ENCODE results near the gene ZCCHC14. TPM values are rescaled to one million over a fixed set of nuclear protein-coding genes. Genes with fewer than 3 reads are reported as not detected.

Gene ZCCHC14
- total and polyA plus RNA-seq, 10 of the 15 experiments (the other 5 are each of a cell fraction or from before 2014, with no cell fraction given): 0.02 to 0.26 (median 0.05) TPM; not detected in 3

DNA sequence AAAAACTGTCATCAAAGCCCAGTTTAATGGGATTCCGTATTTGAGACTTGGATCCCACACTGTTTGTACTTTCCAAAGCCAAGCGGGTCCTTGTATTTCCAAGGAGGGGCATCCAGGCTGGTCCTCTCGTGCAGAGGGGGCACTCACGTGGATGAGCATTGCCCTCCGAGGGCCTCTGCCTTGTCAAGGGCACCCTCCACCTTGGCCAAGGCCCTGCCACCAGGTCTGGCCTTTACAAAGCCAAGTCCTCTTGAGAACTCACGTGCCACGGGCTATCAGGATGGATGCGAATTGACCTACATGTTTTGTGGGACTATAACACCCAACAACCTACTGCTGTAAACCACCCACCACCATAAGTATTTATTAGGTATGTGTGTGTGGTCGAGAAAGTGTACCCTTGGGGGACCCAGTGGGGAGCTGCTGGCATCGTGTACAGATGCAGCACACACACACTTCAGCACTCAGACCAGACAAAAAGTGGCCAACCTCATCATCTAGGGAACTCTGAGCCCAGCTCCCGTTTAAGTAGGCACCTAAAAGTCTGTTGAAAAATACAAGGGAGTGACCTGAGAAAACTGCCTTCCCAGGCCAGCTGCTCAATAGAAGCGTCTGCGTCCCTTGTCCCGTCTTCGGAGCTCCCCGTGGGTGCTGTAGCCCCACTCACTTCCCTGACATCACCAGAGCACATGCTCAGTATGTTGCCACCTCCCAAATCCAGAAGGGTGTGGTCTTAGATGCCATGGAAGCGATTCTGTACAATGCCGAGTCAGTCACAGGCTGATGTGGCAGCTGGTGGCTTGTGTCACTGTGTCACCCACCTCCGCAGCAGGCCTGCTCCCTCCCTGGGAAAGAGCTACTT, 87.8 kb downstream of the ZCCHC14 start:
- no peak for DNase-seq (ENCODE audit: low read depth, low spot score)
- POLR2A ChIA-PET: no interaction called here
- TF ChIP-seq NRF1 (conservative IDR thresholded peaks at IDR 0.05; ENCODE audit: low read depth, low read length) (no peak), POLR2A (IDR thresholded peaks at IDR 0.05; ENCODE audit: low read depth, low read length) (peak; percentile 46; the same call in 1 of the 2 replicates), HDAC2 (IDR thresholded peaks at IDR 0.05) (no peak), ZBTB11 (CRISPR knock-in tag; IDR thresholded peaks at IDR 0.05) (no peak)

More for the DNA sequence above, 87.8 kb downstream of the ZCCHC14 start:
- CTCF ChIA-PET: interaction anchor here (1.1 kb wide), 1 partner anchor 11 kb away, joined by 5 read pairs; no protein-coding TSS in a partner anchor
- H3K4me3 ChIP-seq: no peak overlapping the region
- peaks cover 11% of the 10 kb centered on the region for H3K4me1 ChIP-seq (ENCODE audit: control insufficient read depth, insufficient read depth, low read length)
- ATAC-seq: no peak
- H3K27me3 ChIP-seq (replicated peaks in 1 of 2; ENCODE audit: control insufficient read depth in 2 of 2, insufficient read depth in 2 of 2, low read length in 1 of 2): peaks cover 0 to 3% of the 10 kb centered on the region in 2 experiments; a peak in 2 of 4 replicates
- FAIRE-seq: no peak
- H2AFZ ChIP-seq (ENCODE audit: control insufficient read depth, low read depth, low read length): no peak overlapping the region
- no peaks in the 10 kb centered on the region for H3K79me2 ChIP-seq (ENCODE audit: control insufficient read depth, insufficient read depth, low read length)
- no peak overlapping the region for H3K4me2 ChIP-seq (ENCODE audit: control insufficient read depth, insufficient read depth)
- no TSS peak for BruUV-seq (replicated peaks)
- intact Hi-C loops (cut with micrococcal nuclease; ENCODE audit: unreplicated experiment) (no loop called here), in situ Hi-C loops (cut with MboI) (no loop called here)
- 91% methylated on average over 19 of the region's 19 CpGs for WGBS (ENCODE audit: insufficient coverage, insufficient replicate concordance, low lambda C conversion rate, missing lambda C conversion rate)
- no peak overlapping the region for H3K9ac ChIP-seq (ENCODE audit: control insufficient read depth, insufficient read depth, low read length)
- H3K36me3 ChIP-seq (ENCODE audit: control insufficient read depth in 2 of 2, insufficient read depth in 2 of 2, low read length in 1 of 2): peaks cover 0 to 12% of the 10 kb centered on the region in 2 experiments; a peak in 1 of 4 replicates
- RAD21 ChIA-PET (ENCODE audit: unreplicated experiment): no interaction called here
- H3K27ac ChIP-seq (ENCODE audit: control insufficient read depth, insufficient read depth): no peak overlapping the region
- no peaks in the 10 kb centered on the region; the same call in none of the 2 replicates for H4K20me1 ChIP-seq (ENCODE audit: control insufficient read depth, insufficient read depth)
- H3K9me3 ChIP-seq (replicated peaks; ENCODE audit: control insufficient read depth, insufficient read depth, low read length): no peaks in the 10 kb centered on the region; the same call in 2 of the 3 replicates
- SMC1A ChIA-PET (ENCODE audit: uncharacterized antibody, unreplicated experiment): no interaction called here
